Measurements from ENCODE around the gene LBH. TPM values are rescaled to one million over a fixed set of nuclear protein-coding genes. Genes with fewer than 3 reads are reported as not detected.
A peak's percentile ranks its signal among the peaks of the same experiment; 100 is the strongest.

The LBH gene
- total RNA-seq, 1 donor from 2014 or later: 18.7 TPM

- peak; percentile 80 for DNase-seq (ENCODE audit: low read depth)
- H3K27me3 ChIP-seq (ENCODE audit: control insufficient read depth, insufficient read depth, low read length): peaks cover 8% of the 10 kb centered on the region
- TF ChIP-seq CTCF (IDR thresholded peaks at IDR 0.05; ENCODE audit: insufficient read depth, low read length, severe bottlenecking): no peak
- no peak overlapping the region for H3K4me3 ChIP-seq (ENCODE audit: low read depth, low read length)
- FAIRE-seq: no peak
- no peaks in the 10 kb centered on the region for H3K36me3 ChIP-seq (ENCODE audit: control insufficient read depth, insufficient read depth, low read length)
These were observed 9.8 kb upstream of the LBH start for GRCh38 chr2:30221531-30221930.

- no peak for TF ChIP-seq CTCF (IDR thresholded peaks at IDR 0.05; ENCODE audit: insufficient read depth, low read length, severe bottlenecking)
- DNase-seq (ENCODE audit: low read depth) (no peak), FAIRE-seq (no peak)
- no peak overlapping the region for H3K4me3 ChIP-seq (ENCODE audit: low read depth, low read length)
- H3K36me3 ChIP-seq (ENCODE audit: control insufficient read depth, insufficient read depth, low read length): no peaks in the 10 kb centered on the region
- peaks cover 8% of the 10 kb centered on the region for H3K27me3 ChIP-seq (ENCODE audit: control insufficient read depth, insufficient read depth, low read length)
These were observed 9.3 kb upstream of the LBH start for GRCh38 chr2:30222031-30222430.

- Histone ChIP-seq H3K4me3 (ENCODE audit: low read depth, low read length) (no peak overlapping the region), H3K27me3 (ENCODE audit: control insufficient read depth, insufficient read depth, low read length) (peaks cover 8% of the 10 kb centered on the region), H3K36me3 (ENCODE audit: control insufficient read depth, insufficient read depth, low read length) (no peaks in the 10 kb centered on the region)
- TF ChIP-seq CTCF (IDR thresholded peaks at IDR 0.05; ENCODE audit: insufficient read depth, low read length, severe bottlenecking): no peak
- FAIRE-seq (no peak), DNase-seq (ENCODE audit: low read depth) (no peak)
These were observed 8.5 kb upstream of the LBH start for GRCh38 chr2:30222636-30223360.

GRCh38 chr2:30223413-30223874 lies 7.9 kb upstream of the LBH start:
- Histone ChIP-seq H3K4me3 (ENCODE audit: low read depth, low read length) (no peak overlapping the region), H3K36me3 (ENCODE audit: control insufficient read depth, insufficient read depth, low read length) (no peaks in the 10 kb centered on the region), H3K27me3 (ENCODE audit: control insufficient read depth, insufficient read depth, low read length) (peaks cover 8% of the 10 kb centered on the region)
- FAIRE-seq (no peak), DNase-seq (ENCODE audit: low read depth) (no peak)
- no peak for TF ChIP-seq CTCF (IDR thresholded peaks at IDR 0.05; ENCODE audit: insufficient read depth, low read length, severe bottlenecking)

- DNase-seq (ENCODE audit: low read depth): no peak
- Histone ChIP-seq H3K27me3 (ENCODE audit: control insufficient read depth, insufficient read depth, low read length) (peaks cover 8% of the 10 kb centered on the region), H3K4me3 (ENCODE audit: low read depth, low read length) (no peak overlapping the region), H3K36me3 (ENCODE audit: control insufficient read depth, insufficient read depth, low read length) (no peaks in the 10 kb centered on the region)
- no peak for TF ChIP-seq CTCF (IDR thresholded peaks at IDR 0.05; ENCODE audit: insufficient read depth, low read length, severe bottlenecking)
- FAIRE-seq: no peak
These were observed 7.2 kb upstream of the LBH start for GRCh38 chr2:30224151-30224550.
